ENCODE measurements around the gene HOXB4. TPM values are rescaled to one million over a fixed set of nuclear protein-coding genes. Genes with fewer than 3 reads are reported as not detected.

Gene HOXB4
- total RNA-seq, 2 experiments from 2014 or later, result 7.4 to 8.9 TPM

DNA sequence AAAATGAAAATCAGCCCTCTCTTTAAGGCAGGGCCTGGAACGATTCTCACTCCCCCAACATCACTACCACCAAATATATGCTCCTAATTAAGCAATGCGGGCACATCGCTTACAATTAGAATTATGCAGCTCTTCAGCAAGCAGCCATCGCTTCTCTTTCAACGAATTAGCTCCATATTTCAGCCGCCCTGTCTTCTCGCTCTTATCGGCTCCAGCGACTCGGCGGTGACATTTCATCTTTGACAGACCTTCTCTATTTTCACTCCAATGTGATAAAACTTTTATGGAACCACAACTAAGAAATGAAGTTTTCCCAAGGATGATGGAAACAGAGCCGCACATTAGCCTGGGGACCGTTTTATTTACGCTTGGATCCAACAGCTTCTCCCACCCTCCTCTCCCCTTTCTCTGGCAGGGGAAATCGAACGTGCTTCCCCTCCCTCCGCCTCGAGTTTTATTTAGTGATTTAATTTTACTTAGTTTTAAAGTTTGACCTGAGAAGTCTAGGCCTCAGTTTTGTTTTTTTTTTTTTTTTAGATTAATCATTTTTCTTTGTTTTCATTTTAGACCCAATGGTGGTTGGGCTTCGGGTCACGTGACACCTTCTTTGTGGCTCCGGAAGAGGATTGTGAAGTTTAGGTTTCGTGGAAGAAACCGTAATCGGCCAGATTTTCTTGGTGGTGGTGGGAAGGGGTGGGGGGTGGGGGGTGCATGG is 30.2 kb downstream of the HOXB4 start:
- ChIA-PET POLR2A (interaction anchor here (0.7 kb wide), 1 partner anchor 495 kb away, joined by 3 read pairs; no protein-coding TSS in a partner anchor), CTCF (ENCODE audit: unreplicated experiment) (interaction anchor here (0.6 kb wide), 1 partner anchor 29 kb away, joined by 6 read pairs; no protein-coding TSS in a partner anchor)
- DNase-seq (ENCODE audit: low spot score), result no peak
- H3K4me3 ChIP-seq (ENCODE audit: low read depth, low read length, poor library complexity, severe bottlenecking), result no peak overlapping the region
- no peak overlapping the region for H3K27ac ChIP-seq (ENCODE audit: low read depth, low read length, poor library complexity, severe bottlenecking)
- intact Hi-C loops (cut with micrococcal nuclease; ENCODE audit: unreplicated experiment), result no loop called here
- no peaks in the 10 kb centered on the region for H3K79me2 ChIP-seq (ENCODE audit: insufficient read depth, low read depth, low read length)
- no peaks in the 10 kb centered on the region for H4K20me1 ChIP-seq (ENCODE audit: insufficient read depth, low read length)
- no peaks in the 10 kb centered on the region for H3K4me1 ChIP-seq (ENCODE audit: insufficient read depth, low read length, poor library complexity, severe bottlenecking)
- peaks cover 12% of the 10 kb centered on the region; the same call in 1 of the 2 replicates for H3K36me3 ChIP-seq (ENCODE audit: insufficient read depth, low read length)
- no TSS peak for BruUV-seq (replicated peaks)
- no peaks in the 10 kb centered on the region for H3K9me3 ChIP-seq (ENCODE audit: low read length)
- H2AFZ ChIP-seq (ENCODE audit: low read length), result no peak overlapping the region
- no peaks in the 10 kb centered on the region for H3K9me2 ChIP-seq (ENCODE audit: insufficient read depth, low read length)
- H3K4me2 ChIP-seq (ENCODE audit: low read length), result no peak overlapping the region
- TF ChIP-seq EZH2phosphoT487 (IDR thresholded peaks at IDR 0.05; ENCODE audit: borderline replicate concordance, low read depth, low read length), result no peak
- TF ChIP-seq, protein P1, sequence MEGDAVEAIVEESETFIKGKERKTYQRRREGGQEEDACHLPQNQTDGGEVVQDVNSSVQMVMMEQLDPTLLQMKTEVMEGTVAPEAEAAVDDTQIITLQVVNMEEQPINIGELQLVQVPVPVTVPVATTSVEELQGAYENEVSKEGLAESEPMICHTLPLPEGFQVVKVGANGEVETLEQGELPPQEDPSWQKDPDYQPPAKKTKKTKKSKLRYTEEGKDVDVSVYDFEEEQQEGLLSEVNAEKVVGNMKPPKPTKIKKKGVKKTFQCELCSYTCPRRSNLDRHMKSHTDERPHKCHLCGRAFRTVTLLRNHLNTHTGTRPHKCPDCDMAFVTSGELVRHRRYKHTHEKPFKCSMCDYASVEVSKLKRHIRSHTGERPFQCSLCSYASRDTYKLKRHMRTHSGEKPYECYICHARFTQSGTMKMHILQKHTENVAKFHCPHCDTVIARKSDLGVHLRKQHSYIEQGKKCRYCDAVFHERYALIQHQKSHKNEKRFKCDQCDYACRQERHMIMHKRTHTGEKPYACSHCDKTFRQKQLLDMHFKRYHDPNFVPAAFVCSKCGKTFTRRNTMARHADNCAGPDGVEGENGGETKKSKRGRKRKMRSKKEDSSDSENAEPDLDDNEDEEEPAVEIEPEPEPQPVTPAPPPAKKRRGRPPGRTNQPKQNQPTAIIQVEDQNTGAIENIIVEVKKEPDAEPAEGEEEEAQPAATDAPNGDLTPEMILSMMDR (conservative IDR thresholded peaks at IDR 0.05; ENCODE audit: low read length), result no peak

GRCh38 chr17:48546924-48547807 is 31.0 kb downstream of the HOXB4 start:
- Histone ChIP-seq H3K27ac (ENCODE audit: low read depth, low read length, poor library complexity, severe bottlenecking) (no peak overlapping the region), H4K20me1 (ENCODE audit: insufficient read depth, low read length) (no peaks in the 10 kb centered on the region), H2AFZ (ENCODE audit: low read length) (no peak overlapping the region), H3K4me2 (ENCODE audit: low read length) (no peak overlapping the region), H3K4me1 (ENCODE audit: insufficient read depth, low read length, poor library complexity, severe bottlenecking) (no peaks in the 10 kb centered on the region), H3K9me2 (ENCODE audit: insufficient read depth, low read length) (no peaks in the 10 kb centered on the region), H3K4me3 (ENCODE audit: low read depth, low read length, poor library complexity, severe bottlenecking) (no peak overlapping the region), H3K36me3 (ENCODE audit: insufficient read depth, low read length) (peaks cover 12% of the 10 kb centered on the region; the same call in 1 of the 2 replicates), H3K9me3 (ENCODE audit: low read length) (no peaks in the 10 kb centered on the region), H3K79me2 (ENCODE audit: insufficient read depth, low read depth, low read length) (no peaks in the 10 kb centered on the region)
- no peak for DNase-seq (ENCODE audit: low spot score)
- TF ChIP-seq, protein P1 (conservative IDR thresholded peaks at IDR 0.05; ENCODE audit: low read length), result no peak
- no peak for TF ChIP-seq EZH2phosphoT487 (IDR thresholded peaks at IDR 0.05; ENCODE audit: borderline replicate concordance, low read depth, low read length)
- intact Hi-C loops (cut with micrococcal nuclease; ENCODE audit: unreplicated experiment), result no loop called here
- ChIA-PET CTCF (ENCODE audit: unreplicated experiment) (no interaction called here), POLR2A (interaction anchor here (0.6 to 0.7 kb wide), 4 partner anchors 12 to 496 kb away, joined by 3 read pairs; no protein-coding TSS in a partner anchor)
- no TSS peak for BruUV-seq (replicated peaks)

Measured in OCI-LY7 (cell line).